GM23338 (cell line): ENCODE data around the gene THSD4. TPM values are rescaled to one million over a fixed set of nuclear protein-coding genes. Genes with fewer than 3 reads are reported as not detected.

Source experiments
- ATAC-seq: fragments of 200-7000 bp; cut with Tn5 transposase; 3 replicates; pipeline ENCODE4 v1.9.1; 2020
- DNase-seq: peaks from one replicate; pipeline ENCODE4 v3.0.0-alpha.2; 2015; ENCODE audit warnings: low spot score
- H2AFZ ChIP-seq: fragments of 200-600 bp; sonication (generic); 2 replicates; pipeline ENCODE4 v1.8.0; 2016; ENCODE audit warnings: antibody characterized with exemption, mild to moderate bottlenecking, moderate library complexity
- H3F3A ChIP-seq: fragments of 200-600 bp; sonication (generic); replicated peaks from 2 replicates; pipeline ENCODE4 v1.8.0; 2017; ENCODE audit warnings: antibody characterized with exemption, mixed run types, low read depth
- H3K27ac ChIP-seq: fragments of 200-600 bp; sonication (generic); 2 replicates; pipeline ENCODE4 v1.6.1; 2016; ENCODE audit warnings: low read depth
- H3K27me3 ChIP-seq: fragments of 200-600 bp; sonication (generic); 2 replicates; pipeline ENCODE4 v1.8.0; 2016; ENCODE audit warnings: mild to moderate bottlenecking, mixed run types, moderate library complexity; ENCODE audit not compliant: insufficient read depth
- H3K36me3 ChIP-seq: fragments of 200-600 bp; sonication (generic); 2 replicates; pipeline ENCODE4 v1.8.0; 2016; ENCODE audit warnings: mild to moderate bottlenecking; ENCODE audit not compliant: insufficient read depth
- H3K4me1 ChIP-seq: fragments of 200-600 bp; sonication (generic); 2 replicates; pipeline ENCODE4 v1.8.0; 2016; ENCODE audit warnings: mild to moderate bottlenecking, moderate library complexity; ENCODE audit not compliant: insufficient read depth
- H3K4me2 ChIP-seq: fragments of 200-600 bp; sonication (generic); 2 replicates; pipeline ENCODE4 v1.7.1; 2017; ENCODE audit warnings: mixed run types
- H3K4me3 ChIP-seq: fragments of 200-600 bp; sonication (generic); 2 replicates; pipeline ENCODE4 v1.6.1; 2016; ENCODE audit warnings: mixed run types
- H3K79me2 ChIP-seq: fragments of 200-600 bp; sonication (generic); replicated peaks from 2 replicates; pipeline ENCODE4 v1.8.0; 2017; ENCODE audit warnings: mild to moderate bottlenecking; ENCODE audit not compliant: insufficient read depth
- H3K9me2 ChIP-seq: fragments of 200-600 bp; sonication (generic); 2 replicates; pipeline ENCODE4 v1.8.0; 2017; ENCODE audit not compliant: insufficient read depth
- H4K20me1 ChIP-seq: fragments of 200-600 bp; sonication (generic); replicated peaks from 2 replicates; pipeline ENCODE4 v1.8.0; 2017; ENCODE audit warnings: mild to moderate bottlenecking; ENCODE audit not compliant: insufficient read depth
- H3K27ac Mint-ChIP-seq: 2 replicates; pipeline ENCODE4 v1.8.0; 2020; ENCODE audit warnings: inconsistent platforms, mild to moderate bottlenecking, moderate library complexity, mixed read lengths
- H3K27me3 Mint-ChIP-seq: 3 replicates; pipeline ENCODE4 v1.8.0; 2022; ENCODE audit warnings: low read depth, mild to moderate bottlenecking, moderate library complexity, mixed read lengths, inconsistent platforms; ENCODE audit not compliant: insufficient read depth, poor library complexity
- H3K36me3 Mint-ChIP-seq: 3 replicates; pipeline ENCODE4 v1.8.0; 2021; ENCODE audit warnings: low read depth, mild to moderate bottlenecking, inconsistent platforms, moderate library complexity, mixed read lengths
- H3K4me1 Mint-ChIP-seq: 3 replicates; pipeline ENCODE4 v1.8.0; 2020; ENCODE audit warnings: mild to moderate bottlenecking, inconsistent platforms, mixed read lengths
- H3K4me3 Mint-ChIP-seq: 3 replicates; pipeline ENCODE4 v1.8.0; 2021; ENCODE audit warnings: moderate library complexity, mild to moderate bottlenecking, inconsistent platforms, mixed read lengths
- H3K9me3 Mint-ChIP-seq: 3 replicates; pipeline ENCODE4 v1.8.0; 2020; ENCODE audit warnings: moderate library complexity, mild to moderate bottlenecking, inconsistent platforms, mixed read lengths
- CREB1 ChIP-seq: fragments of 250-450 bp; sonication (Bioruptor Pico); IDR thresholded peaks from 2 replicates; pipeline ENCODE4 v1.5.0; 2020; ENCODE audit warnings: low read depth, mild to moderate bottlenecking, moderate library complexity
- ETS1 ChIP-seq: IDR thresholded peaks from 2 replicates; pipeline ENCODE4 v1.6.1; 2016; ENCODE audit warnings: antibody characterized with exemption
- EZH2 ChIP-seq: fragments of 200-600 bp; sonication (generic); IDR thresholded peaks from one replicate; pipeline ENCODE4 v1.8.0; 2017; ENCODE audit warnings: antibody characterized with exemption, mild to moderate bottlenecking, low read depth; ENCODE audit not compliant: unreplicated experiment
- EZH2phosphoT487 ChIP-seq: fragments of 200-600 bp; sonication (generic); IDR thresholded peaks from one replicate; pipeline ENCODE4 v1.8.1; 2018; ENCODE audit warnings: antibody characterized with exemption; ENCODE audit not compliant: unreplicated experiment
- JUNB ChIP-seq: IDR thresholded peaks from one replicate; pipeline ENCODE4 v1.6.1; 2016; ENCODE audit warnings: antibody characterized with exemption; ENCODE audit not compliant: unreplicated experiment
- NANOG ChIP-seq: IDR thresholded peaks from 2 replicates; pipeline ENCODE4 v1.6.1; 2016; ENCODE audit warnings: antibody characterized with exemption, borderline replicate concordance
- REST ChIP-seq: IDR thresholded peaks from one replicate; pipeline ENCODE4 v1.6.1; 2018; ENCODE audit warnings: antibody characterized with exemption; ENCODE audit not compliant: unreplicated experiment
- STAT1 ChIP-seq: IDR thresholded peaks from one replicate; pipeline ENCODE4 v1.6.1; 2016; ENCODE audit warnings: antibody characterized with exemption; ENCODE audit not compliant: unreplicated experiment
- ZNF462 ChIP-seq: fragments of 250-450 bp; sonication (Bioruptor Pico); IDR thresholded peaks from 2 replicates; pipeline ENCODE4 v1.5.0; 2020; ENCODE audit warnings: mild to moderate bottlenecking, moderate library complexity
- polyA plus RNA-seq: library from polyadenylated mRNA; unstranded; fragments of >200 nt; fragmentation: Nextera tagmentation; extraction: Ambion mirVana; gene quantifications from 2 replicates; pipeline ENCODE4 v1.2.1, GENCODE V29; 2016
- total RNA-seq: library from RNA; depleted of rRNA; stranded (reverse); fragments of >200 nt; shearing (Covaris generic); gene quantifications from 2 replicates; pipeline ENCODE4 v1.2.3, GENCODE V29; 2014
- TF ChIP-seq, protein P1 (sequence below), 2 experiments: fragments of 200-600 bp in 1 of 2; sonication (generic) in 1 of 2; conservative IDR thresholded peaks; 2 replicates each; pipeline versions ENCODE4 v1.5.1 to v1.6.1; 2016 to 2017; ENCODE audit warnings: antibody characterized with exemption in 2 of 2, low read depth in 2 of 2, mild to moderate bottlenecking in 2 of 2, moderate library complexity in 1 of 2

THSD4 gene
- total and polyA plus RNA-seq, 2 experiments from 2014 or later, result 2.0 to 7.4 TPM

DNA sequence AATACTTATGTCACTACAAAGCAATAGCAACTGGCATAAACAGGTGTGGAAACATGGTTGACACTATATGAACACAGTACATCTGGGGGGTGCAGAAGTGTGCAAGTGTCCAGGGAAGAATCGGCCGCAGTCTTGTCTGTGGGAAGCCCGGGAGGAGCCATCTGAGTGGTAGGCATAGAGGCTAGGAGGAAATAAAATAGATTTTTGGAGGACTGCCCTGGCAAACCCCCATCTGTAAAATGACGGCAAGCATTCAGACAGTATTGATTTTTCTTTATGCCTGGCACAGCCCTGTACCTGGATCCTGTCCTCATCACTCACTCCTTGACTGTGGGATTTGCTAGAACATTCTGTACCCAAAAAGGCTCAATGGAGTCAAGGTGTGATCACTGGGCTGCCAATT lies 31.3 kb downstream of the THSD4 start:
- Histone ChIP-seq H3K27ac (no peak overlapping the region), H3K79me2 (no peaks in the 10 kb centered on the region), H3K36me3 (no peaks in the 10 kb centered on the region), H3K27me3 (no peaks in the 10 kb centered on the region), H4K20me1 (no peaks in the 10 kb centered on the region; the same call in 1 of the 2 replicates), H3K4me3 (no peak overlapping the region), H3F3A (no peaks in the 10 kb centered on the region), H3K4me2 (no peak overlapping the region), H2AFZ (no peak overlapping the region), H3K9me2 (no peaks in the 10 kb centered on the region), H3K4me1 (no peaks in the 10 kb centered on the region)
- H3K9me3 Mint-ChIP-seq, result no peaks in the 10 kb centered on the region
- H3K36me3 Mint-ChIP-seq, result no peaks in the 10 kb centered on the region
- no peaks in the 10 kb centered on the region for H3K27me3 Mint-ChIP-seq
- peaks cover 24% of the 10 kb centered on the region for H3K4me1 Mint-ChIP-seq
- no peak for TF ChIP-seq REST
- TF ChIP-seq NANOG, result no peak
- no peak for ATAC-seq
- no peak overlapping the region for H3K4me3 Mint-ChIP-seq
- no peak for DNase-seq
- H3K27ac Mint-ChIP-seq, result no peak overlapping the region

GRCh38 chr15:71148048-71148447 lies 32.8 kb downstream of the THSD4 start:
- no peaks in the 10 kb centered on the region for H3F3A ChIP-seq
- H3K79me2 ChIP-seq, result no peaks in the 10 kb centered on the region
- H3K4me3 ChIP-seq, result no peak overlapping the region
- no peaks in the 10 kb centered on the region for H3K27me3 Mint-ChIP-seq
- DNase-seq, result no peak
- no peaks in the 10 kb centered on the region for H3K36me3 ChIP-seq
- H3K36me3 Mint-ChIP-seq, result no peaks in the 10 kb centered on the region
- no peak overlapping the region for H3K4me2 ChIP-seq
- no peak overlapping the region for H3K27ac Mint-ChIP-seq
- peaks cover 24% of the 10 kb centered on the region for H3K4me1 Mint-ChIP-seq
- H2AFZ ChIP-seq, result no peak overlapping the region
- no peaks in the 10 kb centered on the region for H3K27me3 ChIP-seq
- H4K20me1 ChIP-seq, result no peaks in the 10 kb centered on the region; the same call in 1 of the 2 replicates
- H3K4me3 Mint-ChIP-seq, result no peak overlapping the region
- H3K27ac ChIP-seq, result no peak overlapping the region
- no peaks in the 10 kb centered on the region for H3K9me2 ChIP-seq
- no peaks in the 10 kb centered on the region for H3K4me1 ChIP-seq
- H3K9me3 Mint-ChIP-seq, result no peaks in the 10 kb centered on the region
- no peak for ATAC-seq
- TF ChIP-seq EZH2 (no peak), NANOG (no peak), ZNF462 (CRISPR knock-in tag) (no peak), ETS1 (no peak), EZH2phosphoT487 (no peak), CREB1 (CRISPR knock-in tag) (no peak), STAT1 (no peak), JUNB (no peak)
- TF ChIP-seq, protein P1, sequence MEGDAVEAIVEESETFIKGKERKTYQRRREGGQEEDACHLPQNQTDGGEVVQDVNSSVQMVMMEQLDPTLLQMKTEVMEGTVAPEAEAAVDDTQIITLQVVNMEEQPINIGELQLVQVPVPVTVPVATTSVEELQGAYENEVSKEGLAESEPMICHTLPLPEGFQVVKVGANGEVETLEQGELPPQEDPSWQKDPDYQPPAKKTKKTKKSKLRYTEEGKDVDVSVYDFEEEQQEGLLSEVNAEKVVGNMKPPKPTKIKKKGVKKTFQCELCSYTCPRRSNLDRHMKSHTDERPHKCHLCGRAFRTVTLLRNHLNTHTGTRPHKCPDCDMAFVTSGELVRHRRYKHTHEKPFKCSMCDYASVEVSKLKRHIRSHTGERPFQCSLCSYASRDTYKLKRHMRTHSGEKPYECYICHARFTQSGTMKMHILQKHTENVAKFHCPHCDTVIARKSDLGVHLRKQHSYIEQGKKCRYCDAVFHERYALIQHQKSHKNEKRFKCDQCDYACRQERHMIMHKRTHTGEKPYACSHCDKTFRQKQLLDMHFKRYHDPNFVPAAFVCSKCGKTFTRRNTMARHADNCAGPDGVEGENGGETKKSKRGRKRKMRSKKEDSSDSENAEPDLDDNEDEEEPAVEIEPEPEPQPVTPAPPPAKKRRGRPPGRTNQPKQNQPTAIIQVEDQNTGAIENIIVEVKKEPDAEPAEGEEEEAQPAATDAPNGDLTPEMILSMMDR (conservative IDR thresholded peaks at IDR 0.05; ENCODE audit: low read depth in 2 of 2), result no peak
